Breast epithelium (tissue), 3 donors: ENCODE data around the gene TSHZ3.

Experiments used
- CTCF ChIP-seq, 3 donors: fragments of 450-650 bp; IDR thresholded peaks; one replicate each; pipeline ENCODE4 v1.5.1; 2016 to 2017; ENCODE audit warnings: antibody characterized with exemption in 3 of 3, mild to moderate bottlenecking in 3 of 3, moderate library complexity in 3 of 3
- POLR2A ChIP-seq: fragments of 450-650 bp; IDR thresholded peaks from one replicate; pipeline ENCODE4 v1.6.1; 2016; ENCODE audit warnings: antibody characterized with exemption, mild to moderate bottlenecking, moderate library complexity

- TF ChIP-seq CTCF (IDR thresholded peaks at IDR 0.05) (no peak), POLR2A (no peak)
Measured at GRCh38 chr19:31380854-31381253, 31.6 kb upstream of the TSHZ3 start.
